ENCODE results near the gene HOXD4.

The HOXD4 gene

GRCh38 chr2:176104316-176105077 lies 46.9 kb upstream of the HOXD4 start:
- no peaks in the 10 kb centered on the region for H3K9me3 ChIP-seq (ENCODE audit: control insufficient read depth, insufficient read depth, low read depth, low read length)
- H3K4me3 ChIP-seq (ENCODE audit: low read depth, low read length): peak overlapping the region; percentile 74
- ChIA-PET POLR2A (interaction anchor here (0.8 to 4.2 kb wide), 11 partner anchors 9 to 741 kb away, joined by 3 to 75 read pairs (median 5); partner anchors contain the start of genes HOXD13, HOXD8 and LNPK), CTCF (interaction anchor here (0.6 to 2.2 kb wide), 8 partner anchors 15 to 1410 kb away, joined by 3 to 4 read pairs (median 4); no protein-coding TSS in a partner anchor)
- peak overlapping the region; percentile 100 for H3K27ac ChIP-seq (ENCODE audit: extremely low read depth, low read depth, low read length)
- H3K4me1 ChIP-seq (ENCODE audit: control insufficient read depth, insufficient read depth, low read length): peaks cover 4% of the 10 kb centered on the region
- peaks cover 0 to 8% of the 10 kb centered on the region in 2 experiments; a peak in 2 of 3 replicates for H3K36me3 ChIP-seq (ENCODE audit: control insufficient read depth in 2 of 2, insufficient read depth in 1 of 2, low read length in 2 of 2)
- peak; percentile 89 for TF ChIP-seq PRDM6 (tag by site-specific recombination; IDR thresholded peaks at IDR 0.05)
- TF ChIP-seq ZNF121 (tag by site-specific recombination; IDR thresholded peaks at IDR 0.05): no peak
- TF ChIP-seq KLF10 (tag by site-specific recombination; IDR thresholded peaks at IDR 0.05): peak; percentile 32; the same call in 1 of the 2 replicates
- no peak for TF ChIP-seq ZNF677 (tag by site-specific recombination; IDR thresholded peaks at IDR 0.05)
- TF ChIP-seq IKZF3 (tag by site-specific recombination; IDR thresholded peaks at IDR 0.05): peak; percentile 42; the same call in 1 of the 2 replicates
- TF ChIP-seq ZNF391 (tag by site-specific recombination; IDR thresholded peaks at IDR 0.05; ENCODE audit: borderline replicate concordance, low read depth): no peak
- peak; percentile 52; the same call in 1 of the 2 replicates for TF ChIP-seq ZBTB44 (tag by site-specific recombination; IDR thresholded peaks at IDR 0.05)
- 0 out of 2 replicates have a peak, but pooled peaks have one; percentile 15 for TF ChIP-seq ZNF488 (tag by site-specific recombination; IDR thresholded peaks at IDR 0.05)
- TF ChIP-seq PRDM4 (tag by site-specific recombination; IDR thresholded peaks at IDR 0.05): peak; percentile 59
- no peak for TF ChIP-seq ZBTB1 (tag by site-specific recombination; IDR thresholded peaks at IDR 0.05)
- no peak for TF ChIP-seq ZNF626 (tag by site-specific recombination; IDR thresholded peaks at IDR 0.05)
- peak; percentile 72 for TF ChIP-seq ZSCAN30 (tag by site-specific recombination; IDR thresholded peaks at IDR 0.05)
- TF ChIP-seq ZNF561 (tag by site-specific recombination; IDR thresholded peaks at IDR 0.05; ENCODE audit: borderline replicate concordance): peak; percentile 66
- TF ChIP-seq ZBTB49 (tag by site-specific recombination; IDR thresholded peaks at IDR 0.05; ENCODE audit: low read depth): no peak
- no peak for TF ChIP-seq ZNF777 (tag by site-specific recombination; IDR thresholded peaks at IDR 0.05; ENCODE audit: borderline replicate concordance)
- TF ChIP-seq ZIC2 (tag by site-specific recombination; IDR thresholded peaks at IDR 0.05): no peak
- no peak; the same call in 1 of the 2 replicates for TF ChIP-seq ZNF600 (tag by site-specific recombination; IDR thresholded peaks at IDR 0.05)
- TF ChIP-seq PRDM10 (tag by site-specific recombination; IDR thresholded peaks at IDR 0.05): peak; percentile 42
- TF ChIP-seq ZBTB20 (tag by site-specific recombination; IDR thresholded peaks at IDR 0.05): peak; percentile 31; the same call in 1 of the 2 replicates
- TF ChIP-seq SCRT2 (tag by site-specific recombination; IDR thresholded peaks at IDR 0.05): no peak
- TF ChIP-seq ZNF274 (IDR thresholded peaks at IDR 0.05; ENCODE audit: low read length): no peak
- no peak for TF ChIP-seq ZNF274 (tag by site-specific recombination; IDR thresholded peaks at IDR 0.05; ENCODE audit: borderline replicate concordance)
- no peak for TF ChIP-seq ZNF768 (tag by site-specific recombination; IDR thresholded peaks at IDR 0.05)
- no peak for TF ChIP-seq ZNF423 (tag by site-specific recombination; IDR thresholded peaks at IDR 0.05)
